HG03097 (cell line): Measurements from ENCODE around the gene PRMT5.
A peak's percentile ranks its signal among the peaks of the same experiment; 100 is the strongest.

Experiments
- ATAC-seq: cut with Tn5 transposase; IDR thresholded peaks from one replicate; pipeline ENCODE4 v1.9.1; 2021; ENCODE audit not compliant: unreplicated experiment, low FRiP score

Gene PRMT5

GRCh38 chr14:22878271-22879246 is 50.6 kb downstream of the PRMT5 start:
- no peak for ATAC-seq

DNA sequence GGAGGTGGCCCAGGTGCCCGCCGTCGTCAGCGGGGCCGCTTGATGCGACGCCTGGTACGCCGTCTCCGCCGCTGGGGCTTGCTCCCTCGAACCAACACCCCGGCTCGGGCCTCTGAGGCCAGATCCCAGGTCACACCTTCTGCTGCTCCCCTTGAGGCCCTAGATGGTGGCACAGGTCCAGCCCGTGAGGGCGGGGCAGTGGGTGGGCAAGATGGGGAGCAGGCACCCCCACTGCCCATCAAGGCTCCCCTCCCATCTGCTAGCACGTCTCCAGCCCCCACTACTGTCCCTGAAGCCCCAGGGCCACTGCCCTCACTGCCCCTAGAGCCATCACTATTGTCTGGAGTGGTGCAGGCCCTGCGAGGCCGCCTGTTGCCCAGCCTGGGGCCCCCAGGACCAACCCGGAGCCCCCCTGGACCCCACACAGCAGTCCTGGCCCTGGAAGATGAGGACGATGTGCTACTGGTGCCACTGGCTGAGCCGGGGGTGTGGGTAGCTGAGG is 52.1 kb downstream of the PRMT5 start:
- no peak for ATAC-seq

- no peak for ATAC-seq
Measured at GRCh38 chr14:22875748-22876319, 53.3 kb downstream of the PRMT5 start.

GRCh38 chr14:22875003-22875747 is 54.0 kb downstream of the PRMT5 start:
- no peak for ATAC-seq

- no peak for ATAC-seq
Measured at GRCh38 chr14:22872833-22873520, 56.2 kb downstream of the PRMT5 start.

DNA sequence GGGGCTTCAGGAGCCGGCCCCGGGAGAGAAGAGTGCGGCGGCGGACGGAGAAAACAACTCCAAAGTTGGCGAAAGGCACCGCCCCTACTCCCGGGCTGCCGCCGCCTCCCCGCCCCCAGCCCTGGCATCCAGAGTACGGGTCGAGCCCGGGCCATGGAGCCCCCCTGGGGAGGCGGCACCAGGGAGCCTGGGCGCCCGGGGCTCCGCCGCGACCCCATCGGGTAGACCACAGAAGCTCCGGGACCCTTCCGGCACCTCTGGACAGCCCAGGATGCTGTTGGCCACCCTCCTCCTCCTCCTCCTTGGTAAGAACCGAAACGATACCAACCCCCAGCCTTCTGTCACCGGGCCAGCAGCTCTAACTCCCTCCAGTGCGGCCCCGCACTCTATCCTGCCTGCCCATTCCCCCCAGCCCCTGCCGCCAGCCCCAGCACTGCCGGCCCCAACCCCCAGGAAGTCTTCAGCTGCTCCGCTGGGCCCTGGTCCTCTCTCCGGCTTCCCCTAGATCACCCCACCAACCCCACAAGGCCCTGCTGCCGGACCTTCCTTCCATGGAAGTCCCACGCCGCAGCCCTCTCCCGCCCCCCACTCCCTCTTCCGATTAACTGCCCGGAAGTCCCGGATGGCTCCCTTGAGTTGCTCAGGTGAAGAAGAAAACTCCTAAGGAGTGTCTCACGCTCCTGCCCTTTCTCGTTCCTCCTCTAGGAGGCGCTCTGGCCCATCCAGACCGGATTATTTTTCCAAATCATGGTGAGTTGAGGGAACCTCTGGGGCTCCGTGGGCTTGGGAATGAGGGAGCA is 56.9 kb downstream of the PRMT5 start:
- peak; percentile 29 for ATAC-seq

DNA sequence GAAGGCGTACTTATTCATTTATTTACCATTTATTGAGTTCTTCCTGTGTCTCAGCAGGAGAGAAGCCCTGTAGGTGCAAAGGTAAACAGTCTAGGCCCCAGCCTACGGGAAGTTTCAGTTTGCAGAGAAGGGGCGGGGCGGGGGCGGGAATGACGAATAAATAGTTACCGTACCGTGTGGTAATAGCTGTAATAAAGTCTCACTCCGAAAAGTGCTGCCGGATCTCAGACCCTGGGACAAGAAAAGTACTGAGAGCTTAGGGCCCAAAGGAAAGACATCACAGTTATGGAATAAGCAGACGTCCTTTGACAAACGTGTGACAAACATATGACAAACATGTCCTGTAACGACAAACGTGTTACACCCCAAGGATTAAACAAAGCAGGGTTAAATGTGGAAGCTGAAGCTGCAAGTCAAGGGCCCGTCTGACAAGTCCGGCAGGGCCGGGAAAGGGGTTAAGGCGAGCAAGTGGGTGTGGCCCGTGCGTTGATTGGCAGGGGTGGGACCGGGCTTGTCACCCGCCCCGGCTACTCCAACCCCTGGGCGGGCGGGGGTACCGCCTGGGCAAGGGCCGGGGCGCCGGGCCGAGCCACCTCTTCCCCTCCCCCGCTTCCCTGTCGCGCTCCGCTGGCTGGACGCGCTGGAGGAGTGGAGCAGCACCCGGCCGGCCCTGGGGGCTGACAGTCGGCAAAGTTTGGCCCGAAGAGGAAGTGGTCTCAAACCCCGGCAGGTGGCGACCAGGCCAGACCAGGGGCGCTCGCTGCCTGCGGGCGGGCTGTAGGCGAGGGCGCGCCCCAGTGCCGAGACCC is 57.7 kb downstream of the PRMT5 start, which contains the start of gene LRP10:
TSS of gene LRP10 (plus strand) at position 517 of the 809 bp plus-strand sequence. CDS start 564 bp downstream, outside the sequence.
- peak; percentile 74 for ATAC-seq

DNA sequence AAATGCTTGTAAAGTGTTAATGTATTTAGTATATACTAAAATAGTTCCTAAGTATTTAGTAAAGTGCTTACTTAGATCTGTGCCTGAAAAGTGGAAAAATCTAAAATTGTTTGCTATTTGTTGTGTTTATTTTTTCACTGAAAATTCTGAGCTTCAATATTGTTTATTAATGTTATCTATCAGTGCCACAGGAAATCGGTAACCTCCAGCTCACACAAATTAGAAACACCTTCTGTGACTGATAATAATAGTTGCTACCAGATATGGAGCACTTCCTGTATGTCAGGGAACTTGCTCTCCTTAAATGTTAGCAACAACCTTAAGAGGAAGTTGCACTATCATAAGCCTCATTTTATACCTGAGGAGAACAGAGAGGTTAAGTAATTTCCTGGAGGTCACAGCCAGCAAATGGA is 58.4 kb downstream of the PRMT5 start:
- ATAC-seq, result peak; percentile 32
